Thyroid gland (tissue), 4 donors: ENCODE data around the gene SLC9B1.

Experiments used
- POLR2A ChIP-seq, 2 donors: fragments of 450-650 bp; IDR thresholded peaks; one replicate each; pipeline ENCODE4 v1.6.1; 2017; ENCODE audit warnings: antibody characterized with exemption in 2 of 2, mild to moderate bottlenecking in 2 of 2, moderate library complexity in 1 of 2
- TF ChIP-seq, protein P1 (sequence below), 6 experiments: fragments of 200-600 bp in 3 of 6; fragments of 450-650 bp in 3 of 6; sonication (generic) in 3 of 6; IDR thresholded peaks; one replicate each; pipeline ENCODE4 v1.5.1; 2016 to 2019; ENCODE audit warnings: antibody characterized with exemption in 6 of 6, mild to moderate bottlenecking in 2 of 6, inconsistent platforms in 1 of 6, moderate library complexity in 1 of 6

DNA sequence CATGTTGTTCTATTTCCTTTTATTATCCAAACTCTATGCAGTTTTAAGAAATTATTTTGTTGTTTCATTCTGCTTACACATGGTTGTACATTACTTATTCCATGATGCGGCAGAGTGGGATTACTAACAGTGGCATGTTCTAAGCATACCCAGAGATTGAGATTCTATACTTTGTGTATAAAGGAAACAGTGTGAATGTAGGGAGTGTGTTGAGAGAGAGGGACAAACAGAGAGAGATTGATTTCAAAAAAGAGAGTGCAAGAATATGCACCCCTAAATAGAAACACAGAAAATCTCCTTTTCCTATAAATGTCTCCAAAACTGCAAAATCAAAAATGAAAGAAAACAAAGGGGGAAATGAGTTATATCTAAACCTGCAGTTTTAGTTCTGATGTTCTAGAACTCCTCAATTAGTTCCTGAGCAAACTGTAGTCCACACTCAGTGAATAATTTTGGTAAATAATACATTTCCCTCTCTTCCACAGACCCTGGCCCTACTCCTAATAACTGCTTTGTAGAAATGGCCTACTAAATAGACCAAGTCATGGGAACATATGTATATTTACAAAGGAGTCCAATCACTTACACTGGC is 31.0 kb downstream of the SLC9B1 start:
- TF ChIP-seq, protein P1, sequence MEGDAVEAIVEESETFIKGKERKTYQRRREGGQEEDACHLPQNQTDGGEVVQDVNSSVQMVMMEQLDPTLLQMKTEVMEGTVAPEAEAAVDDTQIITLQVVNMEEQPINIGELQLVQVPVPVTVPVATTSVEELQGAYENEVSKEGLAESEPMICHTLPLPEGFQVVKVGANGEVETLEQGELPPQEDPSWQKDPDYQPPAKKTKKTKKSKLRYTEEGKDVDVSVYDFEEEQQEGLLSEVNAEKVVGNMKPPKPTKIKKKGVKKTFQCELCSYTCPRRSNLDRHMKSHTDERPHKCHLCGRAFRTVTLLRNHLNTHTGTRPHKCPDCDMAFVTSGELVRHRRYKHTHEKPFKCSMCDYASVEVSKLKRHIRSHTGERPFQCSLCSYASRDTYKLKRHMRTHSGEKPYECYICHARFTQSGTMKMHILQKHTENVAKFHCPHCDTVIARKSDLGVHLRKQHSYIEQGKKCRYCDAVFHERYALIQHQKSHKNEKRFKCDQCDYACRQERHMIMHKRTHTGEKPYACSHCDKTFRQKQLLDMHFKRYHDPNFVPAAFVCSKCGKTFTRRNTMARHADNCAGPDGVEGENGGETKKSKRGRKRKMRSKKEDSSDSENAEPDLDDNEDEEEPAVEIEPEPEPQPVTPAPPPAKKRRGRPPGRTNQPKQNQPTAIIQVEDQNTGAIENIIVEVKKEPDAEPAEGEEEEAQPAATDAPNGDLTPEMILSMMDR (IDR thresholded peaks at IDR 0.05), result no peak
- no peak for TF ChIP-seq POLR2A (IDR thresholded peaks at IDR 0.05)
